Caco-2 (cell line): ENCODE data around the gene TEX54. TPM values are rescaled to one million over a fixed set of nuclear protein-coding genes. Genes with fewer than 3 reads are reported as not detected.

Source experiments
- BruUV-seq: library from RNA; stranded (reverse); fragments of 400-500 nt; replicated peaks from 2 replicates; lab custom pipeline; 2021; lab: Mats Ljungman, UMichigan
- CTCF ChIA-PET: fragments of 300-600 bp; sonication (Branson Sonifier 250); formaldehyde crosslinking; loops from one replicate; lab custom pipeline; 2022; ENCODE audit warnings: antibody characterized with exemption; lab: Charles Lee
- POLR2A ChIA-PET: fragments of 300-600 bp; sonication (Branson Sonifier 250); formaldehyde crosslinking; loops from one replicate; lab custom pipeline; 2022; ENCODE audit warnings: antibody characterized with exemption; lab: Charles Lee
- DNase-seq, 2 experiments: peaks; one replicate each; pipeline versions ENCODE4 v3.0.0 to v3.0.0-alpha.2; 2020 to 2022
- H3K27me3 ChIP-seq: replicated peaks from 2 replicates; pipeline ENCODE4 v1.6.0; 2011; ENCODE audit warnings: low read length; ENCODE audit not compliant: control insufficient read depth, insufficient read depth
- H3K36me3 ChIP-seq: 2 replicates; pipeline ENCODE4 v1.5.1; 2011; ENCODE audit warnings: low read length; ENCODE audit not compliant: control insufficient read depth, insufficient read depth
- H3K4me1 ChIP-seq: fragments of 250-450 bp; sonication (Bioruptor Pico); 2 replicates; pipeline ENCODE4 v1.5.1; 2020; ENCODE audit warnings: mild to moderate bottlenecking
- H3K4me3 ChIP-seq: 2 replicates; pipeline ENCODE4 v1.5.1; 2011; ENCODE audit warnings: low read depth, mild to moderate bottlenecking, control low read depth, low read length
- H3K9me3 ChIP-seq: fragments of 250-450 bp; sonication (Bioruptor Pico); 2 replicates; pipeline ENCODE4 v1.5.1; 2020; ENCODE audit warnings: mild to moderate bottlenecking, moderate library complexity
- H3K27ac Mint-ChIP-seq: one replicate; pipeline ENCODE4 v1.8.0; 2022; ENCODE audit warnings: mixed read lengths; ENCODE audit not compliant: unreplicated experiment
- H3K27me3 Mint-ChIP-seq: one replicate; pipeline ENCODE4 v1.8.0; 2022; ENCODE audit warnings: mixed read lengths; ENCODE audit not compliant: insufficient read depth, unreplicated experiment
- H3K36me3 Mint-ChIP-seq: one replicate; pipeline ENCODE4 v1.8.0; 2022; ENCODE audit warnings: mild to moderate bottlenecking, mixed read lengths; ENCODE audit not compliant: insufficient read depth, unreplicated experiment
- H3K4me1 Mint-ChIP-seq: one replicate; pipeline ENCODE4 v1.8.0; 2022; ENCODE audit warnings: low read depth, mixed read lengths; ENCODE audit not compliant: unreplicated experiment
- H3K4me3 Mint-ChIP-seq: one replicate; pipeline ENCODE4 v1.8.0; 2022; ENCODE audit warnings: mild to moderate bottlenecking, moderate library complexity, mixed read lengths; ENCODE audit not compliant: unreplicated experiment
- H3K9me3 Mint-ChIP-seq: one replicate; pipeline ENCODE4 v1.8.0; 2022; ENCODE audit warnings: mixed read lengths; ENCODE audit not compliant: unreplicated experiment
- intact Hi-C: fragments of 100-400 bp; cut with micrococcal nuclease; formaldehyde crosslinking; loops from one replicate; pipeline ENCODE4 v1.10.0; 2022; ENCODE audit not compliant: unreplicated experiment
- total RNA-seq: library from RNA; stranded (reverse); gene quantifications from 2 replicates; pipeline ENCODE4 v1.2.3, GENCODE V29; 2022
- TF ChIP-seq, protein P1 (sequence below), 2 experiments: fragments of 200-600 bp in 1 of 2; IDR thresholded peaks; 1 replicate in 1 of 2; 2 replicates in 1 of 2; pipeline versions ENCODE4 v1.5.1 to v1.8.0; 2011 to 2022; ENCODE audit warnings: antibody characterized with exemption in 1 of 2, control low read depth in 1 of 2, inconsistent platforms in 1 of 2, low read depth in 1 of 2, low read length in 1 of 2, mild to moderate bottlenecking in 1 of 2, moderate library complexity in 1 of 2; ENCODE audit not compliant: insufficient read depth in 1 of 2, severe bottlenecking in 1 of 2, unreplicated experiment in 1 of 2

Gene TEX54
- total RNA-seq, 1 experiment from 2014 or later = 0.95 TPM

DNA sequence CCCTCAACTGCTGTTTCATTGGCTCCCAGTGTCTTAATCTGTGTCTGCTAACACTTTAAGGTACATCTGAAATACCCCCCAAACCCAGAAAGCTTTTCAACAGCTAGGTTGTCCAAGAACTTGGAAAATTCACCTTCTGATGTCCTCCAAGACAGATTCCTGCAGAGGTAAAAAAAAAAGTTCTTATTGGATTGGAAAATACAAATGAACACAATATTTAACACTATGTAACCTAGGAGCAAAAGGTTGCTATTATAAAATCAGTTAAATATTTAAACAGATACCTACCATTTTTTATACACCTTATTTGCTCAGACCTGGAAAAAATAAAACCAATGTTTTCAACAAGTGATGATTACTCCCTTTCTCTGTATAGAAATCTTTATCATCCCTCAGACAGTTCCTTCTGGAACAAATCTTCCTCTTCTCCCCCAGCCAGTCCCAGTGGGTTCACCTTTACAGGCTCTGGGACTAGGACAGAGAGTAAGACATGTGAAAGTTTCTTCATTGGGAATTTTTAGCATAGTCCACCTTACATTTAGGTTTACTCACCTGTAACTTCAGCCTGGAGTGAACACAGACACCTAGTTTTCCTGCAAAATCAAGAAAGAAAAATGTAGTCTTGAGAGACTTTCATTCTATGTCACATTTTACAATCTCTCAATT lies 20.0 kb upstream of the TEX54 start:
- peaks cover 94% of the 10 kb centered on the region for H3K36me3 Mint-ChIP-seq
- no TSS peak for BruUV-seq
- peaks cover 13% of the 10 kb centered on the region for H3K36me3 ChIP-seq
- CTCF ChIA-PET = no interaction called here
- peaks cover 24% of the 10 kb centered on the region for H3K4me1 ChIP-seq
- DNase-seq = no peak
- no peaks in the 10 kb centered on the region for H3K27me3 Mint-ChIP-seq
- peak overlapping the region; percentile 77 for H3K4me3 Mint-ChIP-seq
- TF ChIP-seq, protein P1, sequence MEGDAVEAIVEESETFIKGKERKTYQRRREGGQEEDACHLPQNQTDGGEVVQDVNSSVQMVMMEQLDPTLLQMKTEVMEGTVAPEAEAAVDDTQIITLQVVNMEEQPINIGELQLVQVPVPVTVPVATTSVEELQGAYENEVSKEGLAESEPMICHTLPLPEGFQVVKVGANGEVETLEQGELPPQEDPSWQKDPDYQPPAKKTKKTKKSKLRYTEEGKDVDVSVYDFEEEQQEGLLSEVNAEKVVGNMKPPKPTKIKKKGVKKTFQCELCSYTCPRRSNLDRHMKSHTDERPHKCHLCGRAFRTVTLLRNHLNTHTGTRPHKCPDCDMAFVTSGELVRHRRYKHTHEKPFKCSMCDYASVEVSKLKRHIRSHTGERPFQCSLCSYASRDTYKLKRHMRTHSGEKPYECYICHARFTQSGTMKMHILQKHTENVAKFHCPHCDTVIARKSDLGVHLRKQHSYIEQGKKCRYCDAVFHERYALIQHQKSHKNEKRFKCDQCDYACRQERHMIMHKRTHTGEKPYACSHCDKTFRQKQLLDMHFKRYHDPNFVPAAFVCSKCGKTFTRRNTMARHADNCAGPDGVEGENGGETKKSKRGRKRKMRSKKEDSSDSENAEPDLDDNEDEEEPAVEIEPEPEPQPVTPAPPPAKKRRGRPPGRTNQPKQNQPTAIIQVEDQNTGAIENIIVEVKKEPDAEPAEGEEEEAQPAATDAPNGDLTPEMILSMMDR (IDR thresholded peaks at IDR 0.05; ENCODE audit: insufficient read depth in 1 of 2, low read depth in 1 of 2, low read length in 1 of 2, severe bottlenecking in 1 of 2, unreplicated experiment in 1 of 2) = no peak
- POLR2A ChIA-PET = interaction anchor here (0.9 to 3.0 kb wide), 4 partner anchors 10 to 62 kb away, joined by 4 to 17 read pairs (median 6); no protein-coding TSS in a partner anchor
- peaks cover 18% of the 10 kb centered on the region for H3K4me1 Mint-ChIP-seq
- no peak overlapping the region for H3K4me3 ChIP-seq
- no peaks in the 10 kb centered on the region for H3K9me3 ChIP-seq
- peak overlapping the region; percentile 85 for H3K27ac Mint-ChIP-seq
- H3K9me3 Mint-ChIP-seq = no peaks in the 10 kb centered on the region
- intact Hi-C loops = loop anchor here (10.0 kb wide), 1 partner anchor 128 kb away; the partner anchor contains the start of genes HNRNPUL2 and TTC9C
- no peaks in the 10 kb centered on the region for H3K27me3 ChIP-seq

DNA sequence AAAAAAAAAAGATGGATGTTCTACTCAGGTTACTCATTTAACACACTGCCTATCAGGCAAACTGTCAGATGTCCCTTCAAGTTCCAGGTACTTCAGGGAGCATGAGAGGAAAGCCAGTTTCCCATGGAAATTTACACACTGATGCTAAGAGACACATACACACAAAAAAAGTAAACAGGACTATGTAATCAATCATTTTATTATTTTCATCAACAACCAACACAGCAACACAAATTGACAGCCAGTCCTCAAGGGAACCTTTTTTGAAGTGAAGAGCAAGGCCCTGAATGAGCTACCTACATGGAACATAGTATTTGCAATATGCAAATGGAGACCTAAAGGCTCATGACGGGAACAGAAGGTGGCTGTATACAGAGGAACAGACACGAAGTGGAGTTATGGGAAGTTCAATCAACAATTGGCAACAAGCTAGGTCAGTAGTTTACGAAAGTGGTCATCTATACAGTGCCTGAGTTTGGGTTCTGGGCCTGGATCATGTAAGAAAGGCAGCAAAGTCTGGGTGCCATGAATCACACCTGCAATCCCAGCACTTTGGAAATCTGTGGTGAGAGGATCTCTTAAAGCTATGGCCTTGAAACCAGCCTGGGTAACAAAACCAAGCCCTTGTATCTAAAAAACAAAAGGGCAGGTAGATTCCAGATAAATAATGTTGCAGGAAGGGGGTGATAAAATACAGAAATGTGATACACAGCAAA lies 19.3 kb upstream of the TEX54 start:
- intact Hi-C loops = loop anchor here (10.0 kb wide), 1 partner anchor 127 kb away; the partner anchor contains the start of genes HNRNPUL2 and TTC9C
- Mint-ChIP-seq H3K4me3 (peak overlapping the region; percentile 77), H3K27ac (peak overlapping the region; percentile 85), H3K27me3 (no peaks in the 10 kb centered on the region), H3K9me3 (no peaks in the 10 kb centered on the region), H3K36me3 (peaks cover 94% of the 10 kb centered on the region), H3K4me1 (peaks cover 15% of the 10 kb centered on the region)
- POLR2A ChIA-PET = interaction anchor here (0.6 to 3.0 kb wide), 7 partner anchors 9 to 61 kb away, joined by 3 to 17 read pairs (median 4); partner anchors contain the start of gene SLC3A2
- Histone ChIP-seq H3K36me3 (peaks cover 13% of the 10 kb centered on the region), H3K27me3 (no peaks in the 10 kb centered on the region), H3K9me3 (no peaks in the 10 kb centered on the region), H3K4me3 (no peak overlapping the region), H3K4me1 (peaks cover 28% of the 10 kb centered on the region)
- no TSS peak for BruUV-seq
- CTCF ChIA-PET = interaction anchor here (0.5 kb wide), 1 partner anchor 12 kb away, joined by 4 read pairs; no protein-coding TSS in a partner anchor
- no peak for DNase-seq
- TF ChIP-seq, protein P1 (IDR thresholded peaks at IDR 0.05; ENCODE audit: insufficient read depth in 1 of 2, low read depth in 1 of 2, low read length in 1 of 2, severe bottlenecking in 1 of 2, unreplicated experiment in 1 of 2) = no peak
